HG02623 (cell line): ENCODE data around the gene MBD5.

Experiments used
- ATAC-seq: cut with Tn5 transposase; IDR thresholded peaks from one replicate; pipeline ENCODE4 v1.9.1; 2021; ENCODE audit warnings: moderate library complexity; ENCODE audit not compliant: unreplicated experiment

The MBD5 gene

GRCh38 chr2:148515976-148516375 is 495.1 kb downstream of the MBD5 start:
- ATAC-seq, result no peak

GRCh38 chr2:148517296-148517695 is 496.4 kb downstream of the MBD5 start:
- no peak for ATAC-seq

GRCh38 chr2:148517822-148518221 is 496.9 kb downstream of the MBD5 start:
- ATAC-seq, result no peak

- ATAC-seq, result no peak
These were observed 498.1 kb downstream of the MBD5 start for GRCh38 chr2:148519013-148519412.

- no peak for ATAC-seq
These were observed 500.3 kb downstream of the MBD5 start for GRCh38 chr2:148521181-148521580.

GRCh38 chr2:148523315-148523714 is 502.4 kb downstream of the MBD5 start:
- no peak for ATAC-seq

- ATAC-seq, result no peak
These were observed 503.6 kb downstream of the MBD5 start for GRCh38 chr2:148524519-148524919.

GRCh38 chr2:148525130-148525529 is 504.2 kb downstream of the MBD5 start:
- no peak for ATAC-seq

GRCh38 chr2:148526509-148527346 is 505.8 kb downstream of the MBD5 start:
- no peak for ATAC-seq

GRCh38 chr2:148527488-148528340 is 506.8 kb downstream of the MBD5 start:
- ATAC-seq, result no peak

GRCh38 chr2:148528356-148529064 is 507.6 kb downstream of the MBD5 start:
- no peak for ATAC-seq

- ATAC-seq, result no peak
These were observed 508.9 kb downstream of the MBD5 start for GRCh38 chr2:148529745-148530144.

GRCh38 chr2:148530350-148530749 is 509.5 kb downstream of the MBD5 start:
- ATAC-seq, result no peak

GRCh38 chr2:148531235-148531634 is 510.3 kb downstream of the MBD5 start:
- ATAC-seq, result no peak

GRCh38 chr2:148531669-148532428 is 511.0 kb downstream of the MBD5 start:
- no peak for ATAC-seq

GRCh38 chr2:148533004-148533403 is 512.1 kb downstream of the MBD5 start:
- no peak for ATAC-seq

- no peak for ATAC-seq
These were observed 512.8 kb downstream of the MBD5 start for GRCh38 chr2:148533685-148534084.

- no peak for ATAC-seq
These were observed 513.7 kb downstream of the MBD5 start for GRCh38 chr2:148534416-148535204.

- ATAC-seq, result no peak
These were observed 517.5 kb downstream of the MBD5 start for GRCh38 chr2:148538375-148538774.

- ATAC-seq, result peak; percentile 72
These were observed 519.1 kb downstream of the MBD5 start for GRCh38 chr2:148540022-148540421.
